ENCODE measurements around the gene GRK3. TPM values are rescaled to one million over a fixed set of nuclear protein-coding genes. Genes with fewer than 3 reads are reported as not detected.

Gene GRK3
- total RNA-seq = 1.8 and 2.7 TPM in 2 replicates

DNA sequence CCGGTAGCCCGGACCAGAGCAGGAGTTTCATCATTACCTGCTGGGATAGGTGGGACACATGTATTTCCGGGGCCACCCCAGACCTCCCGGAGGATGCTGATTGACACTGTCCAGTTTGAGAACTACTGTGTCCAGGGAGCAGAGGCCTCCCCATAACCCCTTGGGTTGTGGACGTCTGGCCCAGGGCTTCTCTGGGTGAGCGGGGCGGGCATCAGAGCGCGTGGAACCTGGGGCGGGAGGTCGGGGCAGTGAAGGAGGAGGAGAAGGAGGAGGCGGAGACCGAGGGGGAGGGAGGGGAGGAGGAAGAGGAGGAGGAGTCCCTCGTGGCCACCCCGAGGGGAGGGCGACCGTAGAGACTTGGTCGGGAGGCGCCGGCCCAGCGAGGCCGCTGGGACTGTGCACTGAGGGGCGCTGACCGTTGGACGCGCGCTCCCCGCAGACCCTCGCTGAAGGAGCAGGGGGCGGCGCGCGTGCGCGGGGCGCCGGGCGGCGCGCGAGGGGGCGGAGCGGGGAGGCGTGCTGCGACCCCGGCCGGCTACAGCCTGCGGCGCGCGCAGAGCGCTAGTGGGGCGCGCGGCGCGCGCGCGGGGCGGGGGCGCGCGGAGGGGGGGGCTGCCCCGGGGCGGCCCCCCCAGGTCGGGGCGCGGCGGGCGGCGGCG is at the start of gene GRK3:
TSS of gene GRK3 (plus strand) at position 356 of the 659 bp plus-strand sequence. CDS start 366 bp downstream, outside the sequence.

DNA sequence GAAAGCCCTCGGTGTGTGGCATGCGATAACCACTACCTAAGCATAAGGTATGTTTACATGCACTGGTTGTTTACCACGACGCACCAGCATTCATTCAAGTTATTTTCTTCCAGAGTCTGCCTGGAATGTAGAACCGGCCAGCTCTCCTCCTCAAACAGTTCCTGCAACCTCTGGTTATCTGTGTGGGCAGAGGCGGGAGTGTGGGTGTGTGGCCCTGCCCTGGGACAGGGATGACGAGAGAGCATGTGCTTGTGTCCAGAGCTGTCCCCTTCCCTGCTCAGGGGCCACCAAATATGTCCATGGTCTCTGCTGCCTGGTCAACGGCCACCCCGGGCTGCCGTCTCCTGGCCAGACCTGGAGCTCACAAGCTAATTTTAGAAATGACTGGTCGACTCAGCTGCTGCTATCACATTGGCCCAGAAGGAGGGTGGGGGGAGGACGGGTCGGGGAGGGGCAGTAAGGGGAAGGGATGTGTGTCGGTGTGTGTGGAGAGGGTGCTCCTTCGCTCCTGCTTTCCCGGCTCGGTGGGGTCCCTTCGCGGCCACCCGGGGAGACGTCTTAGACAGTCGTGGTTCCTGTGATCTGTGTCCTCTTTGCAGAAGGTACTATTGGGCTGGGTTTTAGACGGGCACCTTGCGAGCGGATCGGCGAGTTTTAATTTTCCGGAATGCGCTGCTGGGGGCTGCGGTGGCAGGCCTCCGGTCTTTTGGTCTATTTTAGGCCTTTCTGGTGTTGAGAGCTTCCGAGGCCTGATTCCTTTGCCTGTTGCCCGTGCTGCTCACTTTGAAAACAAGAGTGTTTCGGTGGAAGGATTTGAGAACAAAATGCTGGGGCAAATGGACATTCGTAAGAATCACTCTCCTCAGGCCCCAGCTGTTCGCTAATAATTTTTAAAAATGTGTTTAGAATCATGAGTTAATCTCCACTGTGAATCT is 177.5 kb downstream of the GRK3 start, which contains the start of gene MYO18B:
TSS of gene MYO18B (plus strand) at position 497 of the 935 bp plus-strand sequence. CDS start 18,905 bp downstream, outside the sequence.

Other genes starting within 250 kb of the GRK3 start
- gene MYO18B, start 177.5 kb downstream of the GRK3 start, total RNA-seq = 0.59 and 3.6 TPM in 2 replicates